Glutamatergic neuron (in vitro differentiated cells): ENCODE measurements around the gene CRHR1. TPM values are rescaled to one million over a fixed set of nuclear protein-coding genes. Genes with fewer than 3 reads are reported as not detected.

ENCODE experiments used
- DNase-seq: peaks from one replicate; pipeline ENCODE4 v3.0.0; 2022
- H3K27ac Mint-ChIP-seq: one replicate; pipeline ENCODE4 v1.8.0; 2020; ENCODE audit warnings: mild to moderate bottlenecking, mixed read lengths, inconsistent platforms; ENCODE audit not compliant: unreplicated experiment
- H3K27me3 Mint-ChIP-seq: one replicate; pipeline ENCODE4 v1.8.0; 2020; ENCODE audit warnings: mild to moderate bottlenecking, moderate library complexity, mixed read lengths, inconsistent platforms; ENCODE audit not compliant: unreplicated experiment
- H3K36me3 Mint-ChIP-seq: one replicate; pipeline ENCODE4 v1.8.0; 2020; ENCODE audit warnings: mild to moderate bottlenecking, mixed read lengths, inconsistent platforms; ENCODE audit not compliant: unreplicated experiment
- H3K4me1 Mint-ChIP-seq: one replicate; pipeline ENCODE4 v1.8.0; 2020; ENCODE audit warnings: mild to moderate bottlenecking, low read depth, mixed read lengths, inconsistent platforms; ENCODE audit not compliant: unreplicated experiment
- H3K4me3 Mint-ChIP-seq: one replicate; pipeline ENCODE4 v1.8.0; 2020; ENCODE audit warnings: mild to moderate bottlenecking, mixed read lengths, inconsistent platforms; ENCODE audit not compliant: unreplicated experiment
- H3K9me3 Mint-ChIP-seq: one replicate; pipeline ENCODE4 v1.8.0; 2020; ENCODE audit warnings: mild to moderate bottlenecking, moderate library complexity, mixed read lengths, inconsistent platforms; ENCODE audit not compliant: unreplicated experiment
- CTCF ChIP-seq: fragments of 200-600 bp; sonication (generic); IDR thresholded peaks from one replicate; pipeline ENCODE4 v1.5.0; 2021; ENCODE audit not compliant: partially characterized antibody, unreplicated experiment
- total RNA-seq: library from RNA; stranded (reverse); fragmentation: NEBNext Ultra II Directional; extraction: Animal tissue kit (Norgen Biotek cat#: 25700); gene quantifications from one replicate; pipeline ENCODE4 v1.2.1, GENCODE V29; 2021; ENCODE audit not compliant: unreplicated experiment

Gene CRHR1
- total RNA-seq, 1 donor from 2014 or later, result 0.71 TPM

- Mint-ChIP-seq H3K4me1 (peaks cover 7% of the 10 kb centered on the region), H3K27me3 (peaks cover 4% of the 10 kb centered on the region), H3K4me3 (no peak overlapping the region), H3K9me3 (peaks cover 2% of the 10 kb centered on the region), H3K27ac (no peak overlapping the region), H3K36me3 (no peaks in the 10 kb centered on the region)
- TF ChIP-seq CTCF, result no peak
- DNase-seq, result no peak
Measured at GRCh38 chr17:45837603-45838002, 53.5 kb downstream of the CRHR1 start.

GRCh38 chr17:45838751-45839295, 54.7 kb downstream of the CRHR1 start:
- H3K9me3 Mint-ChIP-seq, result peaks cover 3% of the 10 kb centered on the region
- H3K4me3 Mint-ChIP-seq, result no peak overlapping the region
- H3K27ac Mint-ChIP-seq, result no peak overlapping the region
- DNase-seq, result no peak
- TF ChIP-seq CTCF, result no peak
- H3K27me3 Mint-ChIP-seq, result peaks cover 4% of the 10 kb centered on the region
- peaks cover 7% of the 10 kb centered on the region for H3K4me1 Mint-ChIP-seq
- H3K36me3 Mint-ChIP-seq, result no peaks in the 10 kb centered on the region

GRCh38 chr17:45839442-45839841, 55.3 kb downstream of the CRHR1 start:
- Mint-ChIP-seq H3K4me1 (peaks cover 7% of the 10 kb centered on the region), H3K36me3 (no peaks in the 10 kb centered on the region), H3K4me3 (no peak overlapping the region), H3K27me3 (peaks cover 4% of the 10 kb centered on the region), H3K27ac (no peak overlapping the region), H3K9me3 (peaks cover 3% of the 10 kb centered on the region)
- TF ChIP-seq CTCF, result no peak
- no peak for DNase-seq

- TF ChIP-seq CTCF, result no peak
- no peak for DNase-seq
- no peak overlapping the region for H3K27ac Mint-ChIP-seq
- H3K4me1 Mint-ChIP-seq, result peaks cover 7% of the 10 kb centered on the region
- no peak overlapping the region for H3K4me3 Mint-ChIP-seq
- H3K36me3 Mint-ChIP-seq, result no peaks in the 10 kb centered on the region
- peaks cover 2% of the 10 kb centered on the region for H3K27me3 Mint-ChIP-seq
- peaks cover 5% of the 10 kb centered on the region for H3K9me3 Mint-ChIP-seq
Measured at GRCh38 chr17:45841186-45841585, 57.1 kb downstream of the CRHR1 start.

- Mint-ChIP-seq H3K27me3 (peaks cover 2% of the 10 kb centered on the region), H3K4me3 (no peak overlapping the region), H3K9me3 (peaks cover 5% of the 10 kb centered on the region), H3K27ac (peak overlapping the region; percentile 36), H3K4me1 (peaks cover 7% of the 10 kb centered on the region), H3K36me3 (no peaks in the 10 kb centered on the region)
- no peak for DNase-seq
- no peak for TF ChIP-seq CTCF
Measured at GRCh38 chr17:45841883-45842525, 57.9 kb downstream of the CRHR1 start.
